Suprapubic skin (tissue), 4 donors: ENCODE results near the gene ZNF431. TPM values are rescaled to one million over a fixed set of nuclear protein-coding genes. Genes with fewer than 3 reads are reported as not detected.

Experiments used
- DNase-seq, 2 donors: peaks; one replicate each; pipeline ENCODE4 v3.0.0-alpha.2; 2019; ENCODE audit warnings: low spot score in 2 of 2
- H3K27ac ChIP-seq: fragments of 200-600 bp; sonication (generic); one replicate; pipeline ENCODE4 v1.5.1; 2019
- H3K27me3 ChIP-seq: fragments of 200-600 bp; sonication (generic); one replicate; pipeline ENCODE4 v1.5.1; 2019
- H3K36me3 ChIP-seq: fragments of 200-600 bp; sonication (generic); one replicate; pipeline ENCODE4 v1.5.1; 2019
- H3K4me1 ChIP-seq: fragments of 200-600 bp; sonication (generic); one replicate; pipeline ENCODE4 v1.5.1; 2019
- H3K4me3 ChIP-seq: fragments of 200-600 bp; sonication (generic); one replicate; pipeline ENCODE4 v1.5.1; 2019; ENCODE audit warnings: mild to moderate bottlenecking
- H3K9me3 ChIP-seq: fragments of 200-600 bp; sonication (generic); one replicate; pipeline ENCODE4 v1.5.1; 2019
- EP300 ChIP-seq: sonication (generic); formaldehyde crosslinking; IDR thresholded peaks from one replicate; pipeline ENCODE4 v1.6.1; 2017; ENCODE audit warnings: antibody characterized with exemption
- POLR2A ChIP-seq, 2 donors: fragments of 450-650 bp; IDR thresholded peaks; one replicate each; pipeline ENCODE4 v1.6.1; 2017; ENCODE audit warnings: antibody characterized with exemption in 2 of 2, mild to moderate bottlenecking in 2 of 2, moderate library complexity in 2 of 2
- POLR2AphosphoS5 ChIP-seq, 3 donors: sonication (generic); formaldehyde crosslinking; IDR thresholded peaks; one replicate each; pipeline ENCODE4 v1.6.1; 2017; ENCODE audit warnings: antibody characterized with exemption in 3 of 3
- WGBS: methylation state at CpG from one replicate; pipeline ENCODE4 v1.1.5; 2018; 5-methylcytosine and 5-hydroxymethylcytosine counted together
- total RNA-seq, 4 donors: library from RNA; depleted of rRNA; stranded (reverse); fragments of >200 nt; gene quantifications; one replicate each; pipeline ENCODE4 v1.1.0, GENCODE V29; 2016
- TF ChIP-seq, protein P1 (sequence below), 2 donors: fragments of 200-600 bp in 1 of 2; fragments of 450-650 bp in 1 of 2; sonication (generic) in 1 of 2; IDR thresholded peaks; one replicate each; pipeline ENCODE4 v1.5.1; 2016 to 2019; ENCODE audit warnings: antibody characterized with exemption in 2 of 2, mild to moderate bottlenecking in 1 of 2, moderate library complexity in 1 of 2

The ZNF431 gene
- 10 to 100 TPM; 18.6 to 50.1 (median 37.9) TPM for total RNA-seq

DNA sequence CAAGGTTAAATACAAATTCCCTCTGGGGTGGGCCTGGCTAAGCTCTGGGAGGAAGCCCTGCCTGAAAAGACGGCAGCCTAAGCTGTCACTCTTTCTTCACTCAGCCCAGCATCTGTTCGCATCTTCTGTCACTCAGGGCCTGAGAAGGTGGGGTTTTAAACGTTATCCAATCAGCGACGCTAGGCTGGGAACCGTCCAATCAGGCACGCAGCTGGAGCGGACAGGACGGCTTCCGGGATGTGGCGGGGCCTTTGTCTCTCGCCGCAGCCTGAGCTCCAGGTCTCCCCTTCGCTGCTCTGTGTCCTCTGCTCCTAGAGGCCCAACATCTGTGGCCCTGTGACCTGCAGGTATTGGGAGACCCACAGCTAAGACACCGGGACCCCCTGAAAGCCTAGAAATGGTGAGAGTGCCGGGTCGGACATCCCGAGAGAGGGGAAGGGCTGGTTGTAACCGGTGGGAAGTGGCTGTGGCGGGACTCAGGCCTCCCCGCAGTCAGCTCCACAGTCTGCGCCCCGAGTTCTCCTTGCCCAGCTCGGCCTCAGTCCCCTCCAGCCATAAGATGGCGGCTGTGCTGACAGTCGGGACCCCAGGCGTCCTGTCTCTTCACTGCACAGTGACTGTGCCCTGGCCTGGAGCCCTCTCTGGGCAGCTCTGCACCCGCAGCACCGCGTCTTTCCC is at the start of gene ZNF431:
Gene ZNF431, plus strand, starts transcription at position 254 of the 678 bp plus-strand sequence. Its CDS starts 144 bp downstream, at position 398.
- H3K9me3 ChIP-seq, result peaks cover 3% of the 10 kb centered on the region
- WGBS, result 2% methylated on average over 14 of the region's 30 CpGs
- H3K4me1 ChIP-seq, result peaks cover 24% of the 10 kb centered on the region
- no peaks in the 10 kb centered on the region for H3K27me3 ChIP-seq
- DNase-seq, result peak; percentile 96 to 97
- peak in 1 of 2 donors; percentile 86 for TF ChIP-seq POLR2A (IDR thresholded peaks at IDR 0.05)
- TF ChIP-seq EP300, result no peak
- TF ChIP-seq POLR2AphosphoS5 (IDR thresholded peaks at IDR 0.05), result peak in 1 of 3 donors; percentile 15
- TF ChIP-seq, protein P1, sequence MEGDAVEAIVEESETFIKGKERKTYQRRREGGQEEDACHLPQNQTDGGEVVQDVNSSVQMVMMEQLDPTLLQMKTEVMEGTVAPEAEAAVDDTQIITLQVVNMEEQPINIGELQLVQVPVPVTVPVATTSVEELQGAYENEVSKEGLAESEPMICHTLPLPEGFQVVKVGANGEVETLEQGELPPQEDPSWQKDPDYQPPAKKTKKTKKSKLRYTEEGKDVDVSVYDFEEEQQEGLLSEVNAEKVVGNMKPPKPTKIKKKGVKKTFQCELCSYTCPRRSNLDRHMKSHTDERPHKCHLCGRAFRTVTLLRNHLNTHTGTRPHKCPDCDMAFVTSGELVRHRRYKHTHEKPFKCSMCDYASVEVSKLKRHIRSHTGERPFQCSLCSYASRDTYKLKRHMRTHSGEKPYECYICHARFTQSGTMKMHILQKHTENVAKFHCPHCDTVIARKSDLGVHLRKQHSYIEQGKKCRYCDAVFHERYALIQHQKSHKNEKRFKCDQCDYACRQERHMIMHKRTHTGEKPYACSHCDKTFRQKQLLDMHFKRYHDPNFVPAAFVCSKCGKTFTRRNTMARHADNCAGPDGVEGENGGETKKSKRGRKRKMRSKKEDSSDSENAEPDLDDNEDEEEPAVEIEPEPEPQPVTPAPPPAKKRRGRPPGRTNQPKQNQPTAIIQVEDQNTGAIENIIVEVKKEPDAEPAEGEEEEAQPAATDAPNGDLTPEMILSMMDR (IDR thresholded peaks at IDR 0.05), result no peak
- peaks cover 23% of the 10 kb centered on the region for H3K36me3 ChIP-seq
- peak within 1 kb of the TSS; percentile 72 for H3K4me3 ChIP-seq
- peak within 1 kb of the TSS; percentile 88 for H3K27ac ChIP-seq

DNA sequence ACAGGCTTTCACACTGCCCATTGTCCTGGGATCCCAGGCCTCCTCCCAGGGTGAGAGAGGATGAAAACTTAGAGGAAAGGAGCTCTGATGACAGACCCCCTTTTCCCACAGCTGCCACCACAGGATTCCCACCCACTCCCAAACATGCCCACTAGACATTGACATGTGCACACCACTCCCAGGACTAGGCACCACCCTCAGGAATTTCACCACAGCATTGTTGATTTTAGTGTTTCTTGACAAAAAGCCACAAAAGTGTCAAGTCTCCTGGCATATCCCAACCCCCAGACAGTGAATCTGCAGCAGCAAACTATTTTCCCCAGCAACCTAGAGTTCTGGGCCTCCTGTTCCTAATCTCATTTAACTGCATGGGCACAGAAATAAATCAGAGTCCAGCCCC is 49.7 kb upstream of the ZNF431 start:
- no peak overlapping the region for H3K4me3 ChIP-seq
- TF ChIP-seq, protein P1 (IDR thresholded peaks at IDR 0.05), result no peak
- TF ChIP-seq POLR2AphosphoS5 (IDR thresholded peaks at IDR 0.05) (no peak), EP300 (no peak), POLR2A (IDR thresholded peaks at IDR 0.05) (no peak)
- H3K27ac ChIP-seq, result no peak overlapping the region
- no peaks in the 10 kb centered on the region for H3K36me3 ChIP-seq
- no peaks in the 10 kb centered on the region for H3K9me3 ChIP-seq
- H3K27me3 ChIP-seq, result no peaks in the 10 kb centered on the region
- DNase-seq, result no peak
- peaks cover 2% of the 10 kb centered on the region for H3K4me1 ChIP-seq

DNA sequence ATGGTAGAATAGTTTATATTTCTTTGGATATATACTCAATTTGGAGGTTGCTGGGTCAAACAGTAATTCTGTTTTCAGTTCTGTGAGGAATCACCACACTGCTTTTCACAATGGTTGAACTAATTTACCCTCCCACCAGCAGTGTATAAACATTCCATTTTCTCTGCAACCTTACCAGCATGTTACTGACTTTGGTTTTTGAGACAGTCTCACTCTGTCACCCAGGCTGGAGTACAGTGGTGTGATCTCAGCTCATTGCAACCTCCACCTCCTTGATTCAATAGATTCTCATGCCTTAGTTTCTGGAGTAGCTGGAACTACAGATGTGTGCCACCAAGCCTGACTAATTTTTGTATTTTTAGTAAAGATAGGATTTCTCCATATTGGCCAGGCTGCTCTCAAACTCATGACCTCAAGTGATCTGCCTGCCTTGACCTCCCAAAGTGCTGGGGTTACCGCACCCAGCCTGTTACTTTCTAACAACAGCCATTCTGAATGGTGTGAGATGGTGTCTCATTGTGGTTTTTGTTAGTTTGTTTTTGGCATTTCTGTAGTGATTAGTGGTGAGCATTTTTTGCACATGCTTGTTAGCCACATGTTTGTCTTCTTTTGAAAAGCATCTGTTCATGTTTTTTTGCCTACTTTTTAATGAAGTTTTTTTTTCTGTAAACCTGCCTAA is 47.4 kb upstream of the ZNF431 start:
- Histone ChIP-seq H3K27me3 (no peaks in the 10 kb centered on the region), H3K4me1 (peaks cover 2% of the 10 kb centered on the region), H3K4me3 (no peak overlapping the region), H3K27ac (no peak overlapping the region), H3K9me3 (no peaks in the 10 kb centered on the region), H3K36me3 (no peaks in the 10 kb centered on the region)
- no peak for DNase-seq
- 88% methylated on average over 1 of the region's 1 CpG for WGBS
- TF ChIP-seq, protein P1 (IDR thresholded peaks at IDR 0.05), result no peak
- no peak for TF ChIP-seq EP300

DNA sequence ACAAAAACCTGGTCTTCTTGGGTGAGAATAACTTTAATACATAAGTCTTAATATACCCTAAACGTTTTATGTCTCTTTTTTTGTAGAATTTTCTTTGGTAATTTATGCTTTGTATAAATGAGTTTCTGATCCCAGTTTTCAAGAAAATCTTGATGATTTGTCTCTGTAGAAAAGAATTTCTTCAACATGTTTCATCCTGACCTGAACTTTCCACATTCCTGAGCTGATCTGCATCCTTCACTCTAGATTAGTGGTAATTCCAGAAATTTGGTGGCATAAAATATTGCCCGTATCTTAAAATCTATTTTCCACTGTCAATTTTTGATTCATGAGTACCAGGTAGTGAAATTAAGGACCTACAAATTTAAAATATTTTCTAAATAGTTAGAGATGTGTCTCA is 43.5 kb upstream of the ZNF431 start:
- Histone ChIP-seq H3K9me3 (no peaks in the 10 kb centered on the region), H3K27me3 (no peaks in the 10 kb centered on the region), H3K4me1 (no peaks in the 10 kb centered on the region), H3K4me3 (no peak overlapping the region), H3K27ac (no peak overlapping the region), H3K36me3 (peaks cover 2% of the 10 kb centered on the region)
- DNase-seq, result no peak
- TF ChIP-seq POLR2AphosphoS5 (IDR thresholded peaks at IDR 0.05) (no peak), EP300 (no peak), POLR2A (IDR thresholded peaks at IDR 0.05) (no peak)
- TF ChIP-seq, protein P1 (IDR thresholded peaks at IDR 0.05), result no peak
- 51% methylated on average over 2 of the region's 2 CpGs for WGBS

DNA sequence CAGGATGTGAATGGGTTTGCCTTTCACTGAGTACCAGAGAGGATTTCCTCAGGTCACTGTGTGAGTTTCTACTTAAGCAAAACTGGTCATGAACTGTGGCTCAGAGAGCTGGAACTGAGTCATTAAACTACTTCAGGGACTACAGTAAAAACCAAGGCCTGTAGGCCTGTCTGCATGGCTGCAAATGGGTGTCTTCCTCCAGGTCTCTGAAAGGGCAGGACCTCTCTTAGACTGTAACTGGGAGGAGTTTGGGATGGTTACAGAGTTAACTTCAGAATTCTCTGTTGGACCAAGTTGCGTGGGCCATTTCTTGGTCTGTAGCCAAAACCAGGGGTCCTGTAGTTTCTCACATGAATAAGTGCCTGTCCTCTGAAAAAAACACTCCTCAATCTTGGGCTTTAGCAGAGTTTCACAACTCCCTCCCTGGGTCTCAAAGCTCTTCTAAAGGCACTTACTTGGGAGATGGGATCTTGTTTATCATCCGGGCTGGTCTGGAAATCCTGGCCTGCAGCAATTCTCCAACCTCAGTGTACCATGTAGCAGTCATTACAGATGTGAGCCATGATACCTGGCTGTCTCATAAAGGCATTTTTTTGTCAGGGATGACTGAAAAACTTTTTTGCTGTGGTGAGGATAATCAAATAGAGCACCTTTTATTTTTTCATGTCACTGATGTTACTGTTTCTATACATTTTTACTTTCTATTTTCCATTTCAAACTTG is 40.2 kb upstream of the ZNF431 start:
- Histone ChIP-seq H3K4me1 (no peaks in the 10 kb centered on the region), H3K9me3 (no peaks in the 10 kb centered on the region), H3K27ac (no peak overlapping the region), H3K36me3 (peaks cover 24% of the 10 kb centered on the region), H3K4me3 (no peak overlapping the region), H3K27me3 (no peaks in the 10 kb centered on the region)
- no peak for DNase-seq
- TF ChIP-seq POLR2AphosphoS5 (IDR thresholded peaks at IDR 0.05) (no peak), POLR2A (IDR thresholded peaks at IDR 0.05) (no peak), EP300 (no peak)
- TF ChIP-seq, protein P1 (IDR thresholded peaks at IDR 0.05), result no peak
- 85% methylated on average over 2 of the region's 2 CpGs for WGBS
